OCI-LY7 (cell line): Measurements from ENCODE around the gene IGLL5. TPM values are rescaled to one million over a fixed set of nuclear protein-coding genes. Genes with fewer than 3 reads are reported as not detected.

Source experiments
- BruUV-seq: library from RNA; stranded (reverse); fragments of 400-500 nt; replicated peaks from 2 replicates; lab custom pipeline; 2021; lab: Mats Ljungman, UMichigan
- CTCF ChIA-PET: fragments of 300-600 bp; sonication (Branson Sonifier 250); formaldehyde crosslinking; loops from one replicate; lab custom pipeline; 2022; ENCODE audit warnings: antibody characterized with exemption; ENCODE audit not compliant: unreplicated experiment; lab: Charles Lee
- POLR2A ChIA-PET: fragments of 300-600 bp; sonication (Branson Sonifier 250); formaldehyde crosslinking; loops from one replicate; lab custom pipeline; 2022; ENCODE audit warnings: antibody characterized with exemption; lab: Charles Lee
- DNase-seq: peaks from one replicate; pipeline ENCODE4 v3.0.0-alpha.2; 2015; ENCODE audit warnings: low spot score
- H2AFZ ChIP-seq: fragments of 200-600 bp; sonication (generic), shearing (Covaris generic); 2 replicates; pipeline ENCODE4 v1.6.1; 2014; ENCODE audit warnings: mild to moderate bottlenecking, antibody characterized with exemption, low read length, moderate library complexity
- H3K27ac ChIP-seq: fragments of 200-600 bp; sonication (generic); 2 replicates; pipeline ENCODE4 v1.5.1; 2014; ENCODE audit warnings: mixed run types, low read depth, mild to moderate bottlenecking, moderate library complexity, low read length, inconsistent platforms; ENCODE audit not compliant: poor library complexity, severe bottlenecking
- H3K36me3 ChIP-seq: fragments of 200-600 bp; sonication (generic); 2 replicates; pipeline ENCODE4 v1.6.1; 2014; ENCODE audit warnings: mild to moderate bottlenecking, antibody characterized with exemption, low read length, moderate library complexity, mixed read lengths; ENCODE audit not compliant: insufficient read depth
- H3K4me1 ChIP-seq: fragments of 200-600 bp; sonication (generic); 2 replicates; pipeline ENCODE4 v1.5.1; 2014; ENCODE audit warnings: mild to moderate bottlenecking, low read length; ENCODE audit not compliant: insufficient read depth, poor library complexity, severe bottlenecking
- H3K4me2 ChIP-seq: fragments of 200-600 bp; sonication (generic); 2 replicates; pipeline ENCODE4 v1.6.1; 2014; ENCODE audit warnings: mild to moderate bottlenecking, low read length
- H3K4me3 ChIP-seq: fragments of 200-600 bp; sonication (generic); 2 replicates; pipeline ENCODE4 v1.5.1; 2014; ENCODE audit warnings: mild to moderate bottlenecking, low read depth, low read length; ENCODE audit not compliant: poor library complexity, severe bottlenecking
- H3K79me2 ChIP-seq: fragments of 200-600 bp; sonication (generic); 2 replicates; pipeline ENCODE4 v1.6.1; 2016; ENCODE audit warnings: low read depth, mild to moderate bottlenecking, low read length, moderate library complexity, mixed read lengths; ENCODE audit not compliant: insufficient read depth
- H3K9me2 ChIP-seq: fragments of 200-600 bp; sonication (generic); 2 replicates; pipeline ENCODE4 v1.6.1; 2016; ENCODE audit warnings: mild to moderate bottlenecking, low read length, mixed read lengths; ENCODE audit not compliant: insufficient read depth
- H3K9me3 ChIP-seq: fragments of 200-600 bp; sonication (generic); 2 replicates; pipeline ENCODE4 v1.6.1; 2014; ENCODE audit warnings: mild to moderate bottlenecking, mixed run types, low read length, mixed read lengths
- H4K20me1 ChIP-seq: fragments of 200-600 bp; sonication (generic); 2 replicates; pipeline ENCODE4 v1.6.1; 2014; ENCODE audit warnings: mild to moderate bottlenecking, antibody characterized with exemption, low read length, moderate library complexity, mixed read lengths; ENCODE audit not compliant: insufficient read depth
- CTCF ChIP-seq: fragments of 200-600 bp; sonication (generic); conservative IDR thresholded peaks from 2 replicates; pipeline ENCODE4 v1.5.1; 2014; ENCODE audit warnings: mild to moderate bottlenecking, antibody characterized with exemption, low read length, moderate library complexity, mixed read lengths
- EZH2phosphoT487 ChIP-seq: fragments of 200-600 bp; sonication (generic); IDR thresholded peaks from 2 replicates; pipeline ENCODE4 v1.6.1; 2018; ENCODE audit warnings: low read depth, borderline replicate concordance, mild to moderate bottlenecking, mixed run types, antibody characterized with exemption, low read length, moderate library complexity, mixed read lengths
- intact Hi-C: fragments of 100-400 bp; cut with micrococcal nuclease; formaldehyde crosslinking; loops from one replicate; pipeline ENCODE4 v1.10.0; 2022; ENCODE audit not compliant: unreplicated experiment
- total RNA-seq, 2 experiments: library from RNA; depleted of rRNA in 1 of 2; stranded (reverse); fragments of >200 nt in 1 of 2; shearing (Covaris generic) in 1 of 2; gene quantifications; 2 replicates each; pipeline ENCODE4 v1.2.3, GENCODE V29; 2014 to 2022

Gene IGLL5
- total RNA-seq, 2 experiments from 2014 or later, result 219 to 364 TPM

GRCh38 chr22:22933100-22933806 is 45.6 kb downstream of the IGLL5 start:
- TF ChIP-seq EZH2phosphoT487, result no peak
- no peak for TF ChIP-seq CTCF
- no peaks in the 10 kb centered on the region for H3K9me2 ChIP-seq
- no peak for DNase-seq
- H3K27ac ChIP-seq, result peak overlapping the region; percentile 91
- H3K4me2 ChIP-seq, result peak overlapping the region; percentile 68
- H3K4me3 ChIP-seq, result no peak overlapping the region
- BruUV-seq, result no TSS peak
- H3K79me2 ChIP-seq, result no peaks in the 10 kb centered on the region
- H3K4me1 ChIP-seq, result peaks cover 98% of the 10 kb centered on the region
- H3K9me3 ChIP-seq, result no peaks in the 10 kb centered on the region
- H4K20me1 ChIP-seq, result no peaks in the 10 kb centered on the region
- no peak overlapping the region for H2AFZ ChIP-seq
- CTCF ChIA-PET, result interaction anchor here (0.6 to 4.1 kb wide), 6 partner anchors 9 to 1078 kb away, joined by 3 to 28 read pairs (median 4); partner anchors contain the start of gene CABIN1
- H3K36me3 ChIP-seq, result no peaks in the 10 kb centered on the region
- POLR2A ChIA-PET, result interaction anchor here (0.6 to 17.9 kb wide), 6 partner anchors 10 to 209 kb away, joined by 3 to 308 read pairs (median 26); partner anchors contain the start of genes IGLL5 and RSPH14
- intact Hi-C loops, result loop anchor here (5.0 to 10.0 kb wide), 4 partner anchors 728 to 888 kb away; partner anchors contain the start of genes VPREB3 and ZNF70

GRCh38 chr22:22933807-22934542 is 46.4 kb downstream of the IGLL5 start:
- Histone ChIP-seq H3K9me3 (no peaks in the 10 kb centered on the region), H3K4me2 (peak overlapping the region; percentile 68), H4K20me1 (no peaks in the 10 kb centered on the region), H3K4me3 (no peak overlapping the region), H3K27ac (peak overlapping the region; percentile 91), H2AFZ (no peak overlapping the region), H3K36me3 (no peaks in the 10 kb centered on the region), H3K9me2 (no peaks in the 10 kb centered on the region), H3K4me1 (peaks cover 98% of the 10 kb centered on the region), H3K79me2 (no peaks in the 10 kb centered on the region)
- POLR2A ChIA-PET, result interaction anchor here (0.9 to 17.9 kb wide), 4 partner anchors 22 to 208 kb away, joined by 4 to 308 read pairs (median 49); partner anchors contain the start of genes IGLL5 and RSPH14
- CTCF ChIA-PET, result interaction anchor here (0.8 to 4.1 kb wide), 4 partner anchors 8 to 84 kb away, joined by 3 to 28 read pairs (median 4); no protein-coding TSS in a partner anchor
- BruUV-seq, result no TSS peak
- DNase-seq, result no peak
- no peak for TF ChIP-seq EZH2phosphoT487
- no peak for TF ChIP-seq CTCF
- intact Hi-C loops, result loop anchor here (5.0 to 10.0 kb wide), 4 partner anchors 729 to 889 kb away; partner anchors contain the start of genes VPREB3 and ZNF70
